ENCODE results near the gene MBD2. TPM values are rescaled to one million over a fixed set of nuclear protein-coding genes. Genes with fewer than 3 reads are reported as not detected.
A peak's percentile ranks its signal among the peaks of the same experiment; 100 is the strongest.

Gene MBD2
- total and polyA plus RNA-seq, 5 donors from 2014 or later = 8.4 to 132 (median 25.2) TPM

DNA sequence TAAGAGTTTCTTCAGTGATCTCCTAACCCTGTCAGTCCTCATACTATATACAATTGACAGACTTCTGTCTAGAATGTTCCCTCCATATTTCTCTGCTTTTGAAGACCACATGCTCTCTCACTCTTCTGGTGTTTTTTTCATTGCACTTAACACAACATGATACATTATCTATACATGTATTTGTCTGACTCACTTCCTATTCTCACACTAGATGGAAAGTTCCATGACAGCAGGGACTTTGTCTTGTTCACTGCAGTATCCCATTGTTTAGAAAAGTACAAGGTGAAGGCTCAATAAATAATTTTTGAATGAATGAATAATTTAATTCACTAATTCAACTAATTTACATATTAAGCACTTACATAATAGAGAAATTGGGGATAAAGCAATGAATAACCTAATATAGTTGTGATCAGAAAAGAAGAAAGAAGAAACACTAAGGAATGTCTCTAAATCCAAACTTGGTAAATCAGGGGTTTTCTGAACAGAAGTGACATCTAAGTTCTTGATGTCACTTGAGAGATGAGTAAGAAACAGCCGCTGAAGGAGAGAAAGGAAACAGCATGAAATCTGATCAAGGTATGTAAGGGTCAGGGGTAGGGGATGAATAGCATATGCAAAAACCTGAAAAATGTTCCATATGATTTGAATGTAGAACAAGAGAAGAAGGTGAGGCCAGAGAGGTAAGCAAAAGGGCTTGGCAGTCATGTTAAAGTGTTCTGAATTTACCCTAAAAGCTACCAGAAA is 42.4 kb downstream of the MBD2 start:
- DNase-seq (peak in 1 of 3 donors; percentile 9), ATAC-seq (ENCODE audit: low read depth in 2 of 2) (peak in 1 of 2 donors; percentile 24)
- Histone ChIP-seq H3K9me3 (ENCODE audit: control insufficient read depth in 2 of 2, low read length in 2 of 2) (no peaks in the 10 kb centered on the region), H3K27ac (ENCODE audit: insufficient read depth, low read length, poor library complexity, severe bottlenecking) (no peak overlapping the region), H3K36me3 (ENCODE audit: control insufficient read depth, insufficient read depth, low read length) (peaks cover 22% of the 10 kb centered on the region), H3K27me3 (ENCODE audit: control insufficient read depth, insufficient read depth, low read length) (no peaks in the 10 kb centered on the region), H3K4me1 (ENCODE audit: control insufficient read depth, insufficient read depth, low read length, poor library complexity, severe bottlenecking) (no peaks in the 10 kb centered on the region), H3K4me3 (ENCODE audit: low read depth, low read length) (no peak overlapping the region)
- Mint-ChIP-seq H3K27ac (no peak overlapping the region), H3K27me3 (no peaks in the 10 kb centered on the region), H3K36me3 (peaks cover 7% of the 10 kb centered on the region), H3K4me1 (peaks cover 10 to 32% (median 16%) of the 10 kb centered on the region in 4 donors), H3K4me3 (no peak overlapping the region), H3K9me3 (no peaks in the 10 kb centered on the region)

DNA sequence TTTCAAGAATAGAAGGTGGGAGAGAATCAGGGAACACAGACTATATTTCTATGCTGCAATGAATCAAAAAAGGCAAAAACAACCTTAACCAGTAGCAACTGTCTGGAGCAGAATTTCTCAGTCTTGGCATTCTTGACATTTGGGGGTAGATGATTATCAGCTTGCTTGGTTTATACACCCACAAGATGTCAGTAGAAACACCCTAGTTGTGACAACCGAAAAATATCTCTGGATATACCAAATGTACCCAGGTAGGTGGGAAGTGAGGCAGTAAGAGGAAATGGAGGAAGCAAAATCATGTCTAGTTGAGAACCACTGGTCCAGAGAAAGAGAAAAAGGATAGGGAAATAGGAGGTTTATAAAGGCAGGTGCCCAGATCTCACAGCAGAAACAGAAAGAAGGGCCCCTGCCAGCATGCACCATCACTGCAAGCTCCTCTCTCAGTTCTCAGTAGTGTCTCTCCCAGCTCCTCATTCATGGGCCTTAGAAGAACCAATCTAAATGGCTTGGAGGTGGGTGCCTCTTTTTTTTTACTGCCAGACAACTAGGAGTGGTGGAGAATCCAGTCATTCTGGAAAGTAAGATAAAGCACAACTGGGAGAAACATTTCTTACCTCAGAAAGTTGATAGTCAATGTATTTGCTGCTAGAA is 50.4 kb downstream of the MBD2 start:
- peaks cover 37 to 62% (median 42%) of the 10 kb centered on the region in 4 donors for H3K4me1 Mint-ChIP-seq
- DNase-seq (peak in 1 of 3 donors; percentile 23), ATAC-seq (ENCODE audit: low read depth in 2 of 2) (peak in 1 of 2 donors; percentile 46)
- no peaks in the 10 kb centered on the region for H3K27me3 Mint-ChIP-seq
- no peaks in the 10 kb centered on the region for H3K9me3 Mint-ChIP-seq
- Histone ChIP-seq H3K27ac (ENCODE audit: insufficient read depth, low read length, poor library complexity, severe bottlenecking) (no peak overlapping the region), H3K36me3 (ENCODE audit: control insufficient read depth, insufficient read depth, low read length) (peaks cover 15% of the 10 kb centered on the region), H3K4me3 (ENCODE audit: low read depth, low read length) (peak overlapping the region; percentile 28), H3K27me3 (ENCODE audit: control insufficient read depth, insufficient read depth, low read length) (no peaks in the 10 kb centered on the region), H3K4me1 (ENCODE audit: control insufficient read depth, insufficient read depth, low read length, poor library complexity, severe bottlenecking) (no peaks in the 10 kb centered on the region), H3K9me3 (ENCODE audit: control insufficient read depth in 2 of 2, low read length in 2 of 2) (no peaks in the 10 kb centered on the region)
- H3K36me3 Mint-ChIP-seq = peaks cover 11% of the 10 kb centered on the region
- H3K27ac Mint-ChIP-seq = peak overlapping the region; percentile 62 to 79 (median 68)
- H3K4me3 Mint-ChIP-seq = no peak overlapping the region

DNA sequence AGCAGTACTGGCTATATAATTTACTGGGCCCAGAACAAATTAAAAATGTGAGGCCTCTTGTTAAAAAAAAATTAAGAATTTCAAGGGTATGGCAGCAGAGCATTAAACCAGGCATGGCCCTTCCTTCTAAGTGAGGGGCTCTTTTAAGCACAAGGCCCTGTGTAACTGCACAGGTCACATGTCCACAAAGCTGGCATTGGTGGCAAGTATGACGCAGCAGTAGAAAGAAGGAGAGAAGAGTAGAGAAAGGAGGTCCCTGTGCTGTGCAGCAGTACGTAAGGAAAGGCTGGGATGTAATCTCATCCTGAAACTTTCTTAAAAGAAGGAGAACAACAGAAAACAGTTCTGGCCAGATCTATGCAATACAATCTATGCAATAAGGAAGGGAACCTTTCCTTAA is 51.2 kb downstream of the MBD2 start:
- Mint-ChIP-seq H3K9me3 (no peaks in the 10 kb centered on the region), H3K4me3 (no peak overlapping the region), H3K4me1 (peaks cover 35 to 58% (median 42%) of the 10 kb centered on the region in 4 donors), H3K27ac (peak overlapping the region in 2 of 3 donors; percentile 62 to 70), H3K27me3 (no peaks in the 10 kb centered on the region), H3K36me3 (peaks cover 11% of the 10 kb centered on the region)
- Histone ChIP-seq H3K27me3 (ENCODE audit: control insufficient read depth, insufficient read depth, low read length) (no peaks in the 10 kb centered on the region), H3K4me3 (ENCODE audit: low read depth, low read length) (no peak overlapping the region), H3K27ac (ENCODE audit: insufficient read depth, low read length, poor library complexity, severe bottlenecking) (no peak overlapping the region), H3K4me1 (ENCODE audit: control insufficient read depth, insufficient read depth, low read length, poor library complexity, severe bottlenecking) (no peaks in the 10 kb centered on the region), H3K9me3 (ENCODE audit: control insufficient read depth in 2 of 2, low read length in 2 of 2) (no peaks in the 10 kb centered on the region), H3K36me3 (ENCODE audit: control insufficient read depth, insufficient read depth, low read length) (peaks cover 18% of the 10 kb centered on the region)
- no peak for DNase-seq
- no peak for ATAC-seq (ENCODE audit: low read depth in 2 of 2)

DNA sequence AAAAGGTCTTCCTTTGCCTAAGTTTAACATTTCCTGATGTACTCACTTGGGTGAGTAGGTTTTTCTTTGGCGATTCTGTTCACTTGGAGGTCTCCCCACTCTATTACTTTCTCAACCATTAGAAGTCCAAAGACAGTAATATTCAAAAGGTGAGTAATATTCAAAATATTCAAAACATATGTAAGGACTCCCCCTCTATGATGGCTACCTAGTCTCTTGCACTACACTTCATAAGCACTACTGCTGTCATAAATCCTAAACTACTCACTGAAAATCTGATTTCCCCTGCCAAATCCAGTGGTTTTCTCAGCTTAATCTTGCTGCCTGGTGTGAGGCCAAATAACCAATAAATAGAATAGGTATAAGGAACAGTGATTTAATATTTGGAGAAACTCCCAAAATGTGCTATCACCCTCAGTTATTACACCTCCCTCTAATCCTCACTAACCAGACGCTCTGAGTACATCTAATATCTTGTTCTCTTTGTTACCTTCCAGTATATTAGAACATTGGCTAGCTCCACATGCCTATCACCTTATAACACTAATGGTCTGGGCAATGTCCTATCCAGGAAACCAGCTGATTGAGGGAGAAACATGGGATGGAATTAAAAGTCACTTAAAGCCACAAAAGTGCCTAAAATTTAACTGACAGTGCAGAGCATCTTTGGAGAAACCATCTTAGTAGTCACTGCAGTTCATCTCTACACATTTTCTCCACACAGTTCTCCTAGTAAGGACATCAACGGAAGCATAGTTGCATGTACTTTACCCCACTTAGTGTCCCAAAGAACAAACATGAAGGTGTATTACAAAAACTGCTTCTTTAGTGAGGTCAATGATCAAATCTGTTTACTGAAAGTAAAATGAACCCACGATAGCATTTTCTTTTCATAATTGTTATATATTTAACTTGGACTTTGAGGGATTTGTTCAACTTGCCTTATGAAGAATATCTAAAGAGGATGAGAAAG is 54.8 kb downstream of the MBD2 start:
- ATAC-seq (ENCODE audit: low read depth in 2 of 2) (no peak), DNase-seq (no peak)
- Histone ChIP-seq H3K9me3 (ENCODE audit: control insufficient read depth in 2 of 2, low read length in 2 of 2) (no peaks in the 10 kb centered on the region), H3K4me1 (ENCODE audit: control insufficient read depth, insufficient read depth, low read length, poor library complexity, severe bottlenecking) (no peaks in the 10 kb centered on the region), H3K4me3 (ENCODE audit: low read depth, low read length) (no peak overlapping the region), H3K36me3 (ENCODE audit: control insufficient read depth, insufficient read depth, low read length) (peaks cover 31% of the 10 kb centered on the region), H3K27me3 (ENCODE audit: control insufficient read depth, insufficient read depth, low read length) (no peaks in the 10 kb centered on the region), H3K27ac (ENCODE audit: insufficient read depth, low read length, poor library complexity, severe bottlenecking) (no peak overlapping the region)
- Mint-ChIP-seq H3K27me3 (no peaks in the 10 kb centered on the region), H3K9me3 (no peaks in the 10 kb centered on the region), H3K4me1 (peaks cover 18 to 38% (median 26%) of the 10 kb centered on the region in 4 donors), H3K36me3 (peaks cover 24% of the 10 kb centered on the region), H3K4me3 (no peak overlapping the region), H3K27ac (peak overlapping the region in 2 of 3 donors; percentile 33 to 55)

DNA sequence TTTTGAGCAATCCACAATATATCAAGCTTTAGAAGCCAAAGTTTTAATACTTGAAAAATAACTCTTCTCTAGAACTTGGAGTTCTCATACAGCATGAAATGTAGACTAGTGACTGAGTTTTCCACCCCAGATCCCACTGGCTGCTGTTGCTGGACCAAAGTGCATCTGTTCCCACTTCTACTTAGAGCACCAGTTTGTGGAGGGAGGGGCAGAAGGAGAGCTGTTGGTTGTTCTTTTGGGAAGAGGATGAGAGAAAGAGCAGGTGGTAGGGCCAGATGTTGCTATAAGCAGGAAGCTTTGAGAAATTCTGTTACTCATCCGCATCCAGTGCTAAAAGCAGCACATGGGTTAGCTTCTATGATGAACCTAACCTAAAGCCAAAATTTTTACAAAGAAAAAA is 59.0 kb downstream of the MBD2 start:
- Mint-ChIP-seq H3K4me3 (no peak overlapping the region), H3K4me1 (peaks cover 3 to 16% (median 13%) of the 10 kb centered on the region in 4 donors), H3K27me3 (no peaks in the 10 kb centered on the region), H3K9me3 (no peaks in the 10 kb centered on the region), H3K36me3 (peaks cover 44% of the 10 kb centered on the region), H3K27ac (peak overlapping the region in 1 of 3 donors; percentile 79)
- Histone ChIP-seq H3K4me3 (ENCODE audit: low read depth, low read length) (no peak overlapping the region), H3K36me3 (ENCODE audit: control insufficient read depth, insufficient read depth, low read length) (peaks cover 56% of the 10 kb centered on the region), H3K27me3 (ENCODE audit: control insufficient read depth, insufficient read depth, low read length) (no peaks in the 10 kb centered on the region), H3K27ac (ENCODE audit: insufficient read depth, low read length, poor library complexity, severe bottlenecking) (no peak overlapping the region), H3K9me3 (ENCODE audit: control insufficient read depth in 2 of 2, low read length in 2 of 2) (no peaks in the 10 kb centered on the region), H3K4me1 (ENCODE audit: control insufficient read depth, insufficient read depth, low read length, poor library complexity, severe bottlenecking) (no peaks in the 10 kb centered on the region)
- ATAC-seq (ENCODE audit: low read depth in 2 of 2) (no peak), DNase-seq (no peak)

DNA sequence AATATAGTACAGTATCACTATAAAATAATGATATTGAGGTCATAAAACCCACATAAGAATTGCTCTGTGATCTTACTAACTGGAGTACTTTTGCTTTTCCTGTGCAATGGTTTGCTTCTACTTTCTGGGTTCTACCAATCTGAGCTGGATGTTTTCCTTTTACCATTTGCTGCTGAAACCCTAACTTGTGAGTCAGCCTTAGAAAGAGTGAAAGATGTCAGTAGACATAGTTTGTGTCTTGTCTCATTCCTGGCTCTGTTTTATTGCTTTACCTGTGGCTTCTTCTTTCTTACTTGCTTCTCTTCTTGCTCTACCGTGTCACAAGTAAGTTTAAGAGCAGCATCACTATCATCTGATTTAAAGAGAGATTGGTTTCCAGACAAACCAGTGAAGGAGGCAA is 61.0 kb downstream of the MBD2 start:
- H3K4me3 ChIP-seq (ENCODE audit: low read depth, low read length) = no peak overlapping the region
- no peaks in the 10 kb centered on the region for H3K9me3 ChIP-seq (ENCODE audit: control insufficient read depth in 2 of 2, low read length in 2 of 2)
- DNase-seq (no peak), ATAC-seq (ENCODE audit: low read depth in 2 of 2) (no peak)
- peaks cover 70% of the 10 kb centered on the region for H3K36me3 ChIP-seq (ENCODE audit: control insufficient read depth, insufficient read depth, low read length)
- H3K4me3 Mint-ChIP-seq = no peak overlapping the region
- no peak overlapping the region for H3K27ac Mint-ChIP-seq
- no peaks in the 10 kb centered on the region for H3K27me3 Mint-ChIP-seq
- no peaks in the 10 kb centered on the region for H3K27me3 ChIP-seq (ENCODE audit: control insufficient read depth, insufficient read depth, low read length)
- H3K9me3 Mint-ChIP-seq = no peaks in the 10 kb centered on the region
- no peak overlapping the region for H3K27ac ChIP-seq (ENCODE audit: insufficient read depth, low read length, poor library complexity, severe bottlenecking)
- no peaks in the 10 kb centered on the region for H3K4me1 ChIP-seq (ENCODE audit: control insufficient read depth, insufficient read depth, low read length, poor library complexity, severe bottlenecking)
- peaks cover 0 to 18% (median 13%) of the 10 kb centered on the region in 4 donors for H3K4me1 Mint-ChIP-seq
- H3K36me3 Mint-ChIP-seq = peaks cover 60% of the 10 kb centered on the region

DNA sequence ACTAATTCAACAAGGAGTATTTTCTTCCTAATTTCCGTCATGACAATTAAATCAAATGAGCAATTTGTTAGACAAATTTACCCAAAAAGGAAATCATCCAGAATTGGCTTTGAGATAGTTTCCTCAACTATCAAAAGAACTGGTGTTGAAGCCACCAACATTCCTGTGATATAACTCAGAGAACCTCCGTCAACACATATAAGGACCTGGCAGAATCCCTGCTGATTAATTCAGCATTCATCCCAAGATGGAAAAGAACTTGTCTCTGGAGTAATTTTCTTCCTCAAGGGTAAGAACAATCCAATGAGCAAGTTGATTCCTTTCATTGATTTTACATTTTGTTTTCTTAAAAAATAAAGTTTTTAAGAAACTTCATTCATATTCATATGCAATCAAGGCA is 62.0 kb downstream of the MBD2 start:
- Histone ChIP-seq H3K4me3 (ENCODE audit: low read depth, low read length) (no peak overlapping the region), H3K36me3 (ENCODE audit: control insufficient read depth, insufficient read depth, low read length) (peaks cover 80% of the 10 kb centered on the region), H3K27ac (ENCODE audit: insufficient read depth, low read length, poor library complexity, severe bottlenecking) (no peak overlapping the region), H3K9me3 (ENCODE audit: control insufficient read depth in 2 of 2, low read length in 2 of 2) (no peaks in the 10 kb centered on the region), H3K4me1 (ENCODE audit: control insufficient read depth, insufficient read depth, low read length, poor library complexity, severe bottlenecking) (no peaks in the 10 kb centered on the region), H3K27me3 (ENCODE audit: control insufficient read depth, insufficient read depth, low read length) (no peaks in the 10 kb centered on the region)
- Mint-ChIP-seq H3K4me3 (no peak overlapping the region), H3K27ac (no peak overlapping the region), H3K36me3 (peaks cover 70% of the 10 kb centered on the region), H3K4me1 (peaks cover 0 to 18% (median 17%) of the 10 kb centered on the region in 4 donors), H3K9me3 (no peaks in the 10 kb centered on the region), H3K27me3 (no peaks in the 10 kb centered on the region)
- DNase-seq = no peak
- ATAC-seq (ENCODE audit: low read depth in 2 of 2) = no peak
